M059J (cell line): ENCODE data around the gene ODF2. TPM values are rescaled to one million over a fixed set of nuclear protein-coding genes. Genes with fewer than 3 reads are reported as not detected.
"Not testable (repeated sequence)": the region's sequence is repeated elsewhere in the genome, so short reads cannot be mapped to it uniquely, and the experiment has no call there.

Source experiments
- DNase-seq: peaks from one replicate; pipeline ENCODE4 v3.0.0-alpha.2; 2012; ENCODE audit warnings: low read depth
- total RNA-seq: library from RNA; depleted of rRNA; stranded (reverse); fragments of >200 nt; shearing (Covaris generic); gene quantifications from 2 replicates; pipeline ENCODE4 v1.2.3, GENCODE V29; 2014; rRNA removed

The ODF2 gene
- total RNA-seq: 32.7 and 56.5 TPM in 2 replicates

- peak; percentile 97 for DNase-seq
These were observed at the start of gene ODF2 for GRCh38 chr9:128455849-128456612. TSS of gene ODF2 (plus strand) at chr9:128456006. CDS start at chr9:128456092, 86 bp downstream.

- peak; percentile 42 for DNase-seq
These were observed 48.9 kb upstream of the ODF2 start for GRCh38 chr9:128406848-128407391.

GRCh38 chr9:128408963-128409431 lies 46.8 kb upstream of the ODF2 start:
- DNase-seq: no peak

- DNase-seq: no peak
These were observed 46.4 kb upstream of the ODF2 start for GRCh38 chr9:128409450-128409849.

- DNase-seq: peak; percentile 53
These were observed 45.8 kb upstream of the ODF2 start for GRCh38 chr9:128409978-128410377.

GRCh38 chr9:128411364-128412119 lies 44.3 kb upstream of the ODF2 start:
- no peak for DNase-seq

GRCh38 chr9:128412120-128412790 lies 43.6 kb upstream of the ODF2 start:
- peak; percentile 49 for DNase-seq

GRCh38 chr9:128413728-128414127 lies 42.1 kb upstream of the ODF2 start:
- not testable (repeated sequence) for DNase-seq

GRCh38 chr9:128414461-128414860 lies 41.3 kb upstream of the ODF2 start:
- DNase-seq: no peak

- no peak for DNase-seq
These were observed 40.5 kb upstream of the ODF2 start for GRCh38 chr9:128415281-128415680.

GRCh38 chr9:128416014-128416413 lies 39.8 kb upstream of the ODF2 start:
- DNase-seq: no peak

- no peak for DNase-seq
These were observed 39.3 kb upstream of the ODF2 start for GRCh38 chr9:128416432-128417019.

GRCh38 chr9:128419061-128419925 lies 36.5 kb upstream of the ODF2 start:
- peak; percentile 42 for DNase-seq

GRCh38 chr9:128420060-128420650 lies 35.7 kb upstream of the ODF2 start:
- peak; percentile 65 for DNase-seq

GRCh38 chr9:128420651-128421481 lies 34.9 kb upstream of the ODF2 start, which contains the start of gene CERCAM:
TSS of gene CERCAM (plus strand) at chr9:128420857. CDS start at chr9:128420878, 21 bp downstream.
- DNase-seq: peak; percentile 46

- no peak for DNase-seq
These were observed 34.3 kb upstream of the ODF2 start for GRCh38 chr9:128421482-128421996.

- DNase-seq: not testable (repeated sequence)
These were observed 33.6 kb upstream of the ODF2 start for GRCh38 chr9:128422022-128422782.

- DNase-seq: peak; percentile 49
These were observed 33.0 kb upstream of the ODF2 start for GRCh38 chr9:128422783-128423150.
